ENCODE results near the gene CDHR5.

The CDHR5 gene

DNA sequence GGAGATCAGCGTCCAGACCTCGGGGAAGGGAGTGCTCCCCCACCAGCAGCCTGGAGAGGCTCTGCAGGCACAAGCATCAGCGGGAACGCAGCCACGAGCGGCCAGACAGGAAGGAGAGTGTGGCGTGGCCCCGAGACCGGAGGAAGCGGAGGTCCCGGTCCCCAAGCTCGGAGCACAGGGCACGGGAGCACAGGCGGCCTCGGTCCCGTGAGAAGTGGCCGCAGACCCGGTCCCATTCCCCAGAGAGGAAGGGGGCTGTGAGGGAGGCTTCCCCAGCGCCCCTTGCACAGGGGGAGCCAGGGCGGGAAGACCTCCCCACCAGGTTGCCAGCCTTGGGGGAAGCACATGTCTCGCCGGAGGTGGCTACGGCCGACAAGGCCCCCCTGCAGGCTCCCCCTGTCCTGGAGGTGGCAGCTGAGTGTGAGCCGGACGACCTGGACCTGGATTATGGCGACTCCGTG, 15.9 kb downstream of the CDHR5 start:
- DNase-seq, result no peak

DNA sequence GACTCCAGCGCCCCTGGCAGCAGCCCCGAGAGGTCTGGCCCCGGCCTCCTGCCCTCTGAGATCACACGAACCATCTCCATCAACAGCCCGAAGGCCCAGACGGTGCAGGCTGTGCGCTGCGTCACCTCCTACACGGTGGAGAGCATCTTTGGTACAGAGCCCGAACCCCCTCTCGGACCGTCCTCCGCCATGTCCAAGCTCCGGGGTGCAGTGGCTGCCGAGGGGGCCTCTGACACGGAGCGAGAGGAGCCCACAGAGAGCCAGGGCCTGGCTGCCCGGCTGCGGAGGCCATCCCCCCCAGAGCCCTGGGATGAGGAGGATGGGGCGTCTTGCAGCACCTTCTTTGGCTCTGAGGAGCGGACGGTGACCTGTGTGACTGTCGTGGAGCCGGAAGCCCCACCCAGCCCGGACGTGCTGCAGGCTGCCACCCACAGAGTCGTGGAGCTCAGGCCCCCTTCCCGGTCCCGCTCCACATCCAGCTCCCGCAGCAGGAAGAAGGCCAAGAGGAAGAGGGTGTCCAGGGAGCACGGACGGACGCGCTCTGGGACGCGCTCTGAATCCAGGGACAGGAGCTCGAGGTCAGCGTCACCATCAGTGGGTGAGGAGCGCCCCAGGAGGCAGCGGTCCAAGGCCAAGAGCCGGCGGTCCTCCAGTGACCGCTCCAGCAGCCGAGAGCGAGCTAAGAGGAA, 16.6 kb downstream of the CDHR5 start:
- DNase-seq, result no peak

DNA sequence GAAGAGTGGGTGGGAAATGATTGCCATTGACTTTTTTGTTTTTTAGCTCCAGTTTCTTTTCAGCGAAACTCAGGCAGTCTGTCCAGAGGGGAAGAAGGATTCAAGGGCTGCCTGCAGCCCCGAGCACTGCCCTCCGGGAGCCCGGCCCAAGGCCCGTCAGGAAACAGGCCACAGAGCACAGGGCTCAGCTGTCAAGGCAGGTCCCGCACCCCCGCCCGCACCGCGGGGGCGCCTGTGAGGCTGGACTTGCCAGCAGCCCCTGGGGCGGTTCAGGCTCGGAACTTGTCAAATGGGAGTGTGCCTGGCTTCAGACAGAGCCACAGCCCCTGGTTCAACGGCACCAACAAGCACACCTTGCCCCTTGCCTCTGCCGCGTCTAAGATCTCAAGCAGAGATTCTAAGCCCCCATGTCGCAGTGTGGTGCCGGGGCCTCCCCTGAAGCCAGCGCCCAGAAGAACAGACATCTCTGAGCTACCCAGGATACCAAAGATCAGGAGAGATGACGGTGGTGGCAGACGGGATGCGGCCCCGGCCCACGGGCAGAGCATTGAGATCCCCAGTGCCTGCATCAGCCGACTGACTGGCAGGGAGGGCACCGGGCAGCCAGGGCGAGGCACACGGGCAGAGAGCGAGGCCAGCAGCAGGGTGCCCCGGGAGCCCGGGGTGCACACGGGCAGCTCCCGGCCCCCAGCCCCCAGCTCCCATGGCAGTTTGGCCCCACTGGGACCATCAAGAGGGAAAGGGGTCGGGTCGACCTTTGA, 17.6 kb downstream of the CDHR5 start:
- no peak for DNase-seq

DNA sequence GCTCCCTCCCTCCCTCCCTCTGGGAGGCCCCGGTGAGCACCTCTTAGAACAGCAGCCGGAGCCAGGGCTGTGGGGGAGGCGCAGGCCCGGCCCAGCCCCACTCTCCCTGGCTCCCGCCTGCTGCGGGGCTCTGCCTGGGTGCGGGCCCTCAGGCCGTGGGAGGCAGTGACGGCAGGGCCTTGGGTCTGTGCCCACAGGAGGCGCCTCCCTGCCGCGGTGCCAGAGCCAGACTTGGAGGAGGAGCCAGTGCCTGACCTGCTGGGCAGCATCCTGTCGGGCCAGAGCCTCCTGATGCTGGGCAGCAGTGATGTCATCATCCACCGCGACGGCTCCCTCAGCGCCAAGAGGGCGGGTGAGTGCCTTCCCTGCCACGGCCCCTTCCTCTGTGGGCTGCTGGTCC, 18.5 kb downstream of the CDHR5 start:
- DNase-seq, result no peak

DNA sequence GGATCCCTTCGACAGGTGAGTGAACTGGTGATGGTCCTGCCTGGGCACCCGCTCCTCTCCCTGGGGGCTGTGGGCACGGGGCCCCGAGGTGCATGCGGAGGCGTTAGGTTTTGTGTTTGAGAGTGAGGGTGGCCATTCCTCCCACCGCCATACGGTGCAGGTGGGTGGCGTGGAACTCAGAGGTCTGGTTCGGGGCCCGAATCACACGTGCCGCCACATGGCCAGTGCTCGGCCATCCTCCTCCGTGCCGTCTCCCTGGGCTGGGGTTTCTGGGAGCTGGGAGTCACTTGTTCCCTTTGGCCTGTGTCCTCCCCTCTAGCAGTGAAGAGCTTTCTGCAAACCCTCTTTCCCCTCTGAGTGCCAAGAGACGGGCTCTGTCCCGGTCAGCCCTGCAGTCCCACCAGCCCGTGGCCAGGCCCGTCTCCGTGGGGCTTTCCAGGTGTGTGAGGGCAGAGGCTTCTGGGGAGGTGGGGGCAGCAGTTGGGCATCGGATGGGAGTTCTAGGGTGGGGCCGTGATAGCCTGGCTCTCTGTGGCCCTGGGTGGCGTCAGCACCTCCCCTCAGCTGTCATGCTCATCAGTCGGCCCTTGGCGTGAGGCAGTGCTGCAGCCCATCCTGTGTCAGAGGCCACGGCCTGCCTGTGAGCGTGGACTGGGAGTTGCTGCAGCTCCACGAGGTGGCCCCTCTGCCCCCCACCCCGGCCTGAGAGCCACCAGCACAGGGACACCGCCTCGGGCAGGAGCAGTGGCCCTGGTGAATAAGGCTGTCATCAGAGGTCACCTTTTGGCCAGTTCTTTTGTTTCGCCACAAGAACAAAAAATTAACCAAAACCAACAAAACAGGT, 19.2 kb downstream of the CDHR5 start:
- no peak for DNase-seq

DNA sequence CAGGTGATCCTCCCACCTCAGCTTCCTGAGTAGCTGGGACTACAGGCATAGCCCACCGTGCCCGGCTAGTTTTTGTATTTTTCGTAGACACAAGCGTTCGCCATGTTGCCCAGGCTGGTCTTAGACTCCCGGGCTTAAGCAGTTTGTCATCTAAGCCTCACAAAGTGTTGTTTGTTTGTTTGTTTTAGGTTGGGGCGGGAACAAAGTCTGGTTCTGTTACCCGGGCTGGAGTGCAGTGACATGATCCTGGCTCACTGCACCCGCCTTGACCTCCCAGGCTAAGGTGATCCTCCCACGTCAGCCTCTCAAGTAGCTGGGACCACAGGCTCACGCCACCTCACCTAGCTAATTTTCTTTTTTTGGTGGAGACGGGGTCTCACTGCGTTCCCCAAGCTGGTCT, 21.6 kb downstream of the CDHR5 start:
- DNase-seq, result no peak

DNA sequence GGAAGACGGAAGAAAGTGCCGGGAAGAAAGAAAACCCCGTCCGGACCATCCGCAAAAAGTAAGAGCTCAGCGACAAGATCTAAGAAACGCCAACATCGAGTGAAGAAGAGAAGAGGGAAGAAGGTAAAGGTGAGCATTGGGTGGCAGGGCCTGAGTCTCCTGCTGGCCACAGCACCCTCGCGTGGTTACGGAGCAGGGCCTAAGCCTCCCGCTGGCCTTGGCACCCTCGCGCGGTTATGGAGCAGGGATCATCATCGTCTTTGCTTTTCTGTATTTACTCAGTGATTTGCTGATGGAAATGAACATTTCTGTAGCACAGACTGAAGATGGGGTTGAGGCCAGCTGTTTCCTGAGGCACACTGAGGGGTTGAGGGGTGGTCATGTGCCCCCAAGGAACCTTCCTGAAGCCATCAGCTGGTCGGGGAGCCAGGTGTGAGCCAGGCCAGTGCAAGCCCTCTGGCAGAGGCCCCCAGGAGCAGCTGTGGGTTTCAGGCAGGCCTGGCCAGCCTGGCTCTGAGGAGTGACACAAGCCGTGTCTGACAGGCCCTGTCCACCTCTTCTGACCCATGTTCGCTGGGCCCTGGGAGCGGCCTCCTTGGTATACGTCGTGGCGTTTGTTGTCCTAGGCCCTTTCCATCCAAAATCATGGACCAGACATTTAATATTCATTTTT, 23.0 kb downstream of the CDHR5 start:
- DNase-seq, result no peak

DNA sequence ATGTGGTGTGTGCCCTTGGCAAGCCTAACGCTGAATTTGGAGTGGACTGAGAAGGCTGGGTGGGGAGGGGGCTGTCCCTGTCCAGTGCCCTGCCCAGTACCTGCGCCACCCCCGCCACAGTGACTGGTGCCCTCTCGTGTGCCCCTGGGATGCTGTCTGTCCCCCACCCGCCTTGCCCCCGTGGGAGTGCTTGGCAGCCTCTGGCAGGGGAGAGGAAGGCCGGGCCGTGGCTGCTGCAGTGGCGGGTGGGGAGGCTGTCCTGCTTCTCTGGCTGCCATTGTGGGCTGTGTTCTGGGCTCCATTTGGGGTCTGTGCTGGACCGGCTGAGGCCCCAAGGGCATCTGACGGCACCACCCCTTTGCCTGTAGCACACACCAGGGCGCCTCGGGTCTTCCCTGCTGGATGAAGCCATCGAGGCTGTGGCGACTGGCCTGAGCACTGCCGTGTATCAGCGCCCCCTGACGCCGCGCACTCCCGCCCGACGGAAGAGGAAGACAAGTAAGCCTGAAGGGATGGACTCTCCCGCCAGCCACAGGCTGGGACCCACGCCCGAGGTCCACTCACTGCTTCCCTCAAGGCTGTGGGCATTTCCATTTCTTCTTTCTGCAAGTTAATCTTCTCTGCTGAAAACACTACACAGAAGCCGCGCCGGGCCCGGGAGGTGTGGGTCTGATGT, 26.6 kb downstream of the CDHR5 start:
- DNase-seq, result no peak

DNA sequence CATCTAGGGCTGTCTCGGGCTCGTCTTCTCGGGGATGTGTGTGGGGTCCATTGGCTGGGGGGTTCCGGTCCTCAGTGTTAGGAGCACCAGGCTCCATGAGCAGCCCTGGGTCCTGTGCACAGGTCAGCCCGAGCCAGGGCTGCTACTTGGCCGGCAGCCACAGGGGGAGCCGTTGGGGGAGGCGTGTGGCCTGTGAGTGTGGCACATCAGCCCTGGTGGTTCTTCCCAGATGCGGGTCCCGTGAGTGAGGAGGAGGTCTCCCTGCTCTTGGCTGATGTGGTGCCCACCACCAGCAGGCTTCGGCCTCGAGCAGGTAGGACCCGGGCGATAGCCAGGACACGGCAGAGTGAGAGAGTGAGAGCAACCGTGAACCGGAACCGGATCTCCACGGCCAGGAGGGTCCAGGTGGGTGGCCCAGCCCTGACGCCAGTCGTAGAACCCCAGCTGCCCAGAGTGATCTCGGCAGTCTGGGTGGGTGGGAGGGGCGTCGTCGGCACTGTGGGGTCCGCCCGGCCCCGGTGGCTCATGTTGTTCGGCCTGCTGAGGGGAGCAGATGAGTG, 27.5 kb downstream of the CDHR5 start:
- no peak for DNase-seq

DNA sequence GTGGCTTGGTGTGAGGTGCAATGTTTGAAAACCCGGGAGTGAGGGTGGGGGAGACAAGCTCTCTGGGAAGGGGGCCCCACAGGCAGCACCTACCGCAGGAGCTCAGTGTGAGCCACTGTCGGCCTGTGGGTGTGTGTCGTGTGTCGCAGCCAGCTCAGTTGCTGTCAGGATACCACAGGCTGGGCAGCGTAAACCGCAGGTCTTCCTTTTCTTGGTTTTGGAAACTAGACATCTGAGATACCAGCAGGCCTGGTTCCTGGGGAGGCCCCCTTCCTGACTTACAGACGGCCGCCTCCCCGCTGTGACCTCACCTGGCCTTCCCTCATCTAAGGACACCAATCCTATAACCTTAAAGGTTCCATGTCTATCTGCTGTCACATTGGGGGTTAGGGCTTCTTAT, 28.4 kb downstream of the CDHR5 start:
- DNase-seq, result no peak

DNA sequence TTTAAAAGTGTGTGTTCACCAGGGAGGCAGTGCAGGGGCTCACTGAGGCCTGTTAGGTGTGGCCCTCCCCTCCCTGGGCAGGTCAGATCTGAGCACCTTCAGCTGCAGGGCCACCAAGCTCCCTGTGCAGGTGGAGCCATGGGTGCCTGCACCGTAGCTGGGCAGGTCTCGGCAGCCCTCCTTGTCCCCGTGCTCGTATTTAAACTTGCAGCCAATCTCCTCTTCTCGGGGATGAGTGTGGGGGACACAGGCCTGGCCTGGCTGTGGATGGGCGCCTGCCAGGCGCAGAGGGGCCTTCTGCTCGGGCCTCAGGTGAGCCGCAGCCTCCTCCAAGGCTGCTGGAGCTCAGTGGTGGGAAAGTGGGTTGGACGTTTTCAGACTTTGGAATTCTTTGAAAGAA, 29.4 kb downstream of the CDHR5 start:
- no peak for DNase-seq

DNA sequence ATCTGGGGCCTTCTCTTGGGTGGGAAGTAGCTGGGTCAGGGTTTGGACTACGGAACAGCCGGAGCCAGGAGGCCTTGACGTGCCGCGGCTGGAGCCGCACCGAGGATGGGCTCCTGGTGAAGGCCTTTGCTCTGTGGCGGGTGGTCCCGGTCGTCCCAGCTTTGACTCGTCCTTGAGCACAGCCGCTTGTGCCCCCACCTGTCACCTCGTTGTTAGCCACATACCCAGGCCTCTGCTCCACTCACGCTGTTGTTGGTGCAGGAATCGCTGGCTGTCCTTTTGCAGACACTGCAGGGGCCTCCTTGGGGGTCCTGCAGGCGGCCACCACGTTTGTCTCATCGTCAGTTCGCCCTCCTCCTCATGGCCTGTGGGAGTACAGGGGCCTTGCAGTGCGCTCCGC, 31.4 kb downstream of the CDHR5 start:
- no peak for DNase-seq

DNA sequence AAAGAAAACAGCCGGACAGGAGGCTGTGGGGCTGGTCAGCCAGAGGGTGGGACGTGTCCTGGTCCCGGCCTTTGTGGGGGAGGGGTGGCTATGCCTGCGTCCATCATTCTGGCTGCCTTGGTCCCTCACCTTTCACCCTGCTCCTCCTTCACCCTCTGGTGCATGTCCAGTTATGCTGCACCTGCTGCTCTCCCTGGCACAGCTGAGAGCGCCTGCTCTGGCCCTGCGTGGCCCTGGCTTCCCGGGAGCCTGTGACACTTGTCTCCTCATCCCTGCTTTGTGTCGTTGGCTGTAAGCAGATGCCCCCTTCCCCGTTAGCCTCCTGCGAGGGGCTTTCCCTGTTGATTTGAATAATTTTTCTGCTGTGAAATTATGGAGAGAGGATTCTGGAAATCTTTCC, 31.8 kb downstream of the CDHR5 start:
- no peak for DNase-seq

DNA sequence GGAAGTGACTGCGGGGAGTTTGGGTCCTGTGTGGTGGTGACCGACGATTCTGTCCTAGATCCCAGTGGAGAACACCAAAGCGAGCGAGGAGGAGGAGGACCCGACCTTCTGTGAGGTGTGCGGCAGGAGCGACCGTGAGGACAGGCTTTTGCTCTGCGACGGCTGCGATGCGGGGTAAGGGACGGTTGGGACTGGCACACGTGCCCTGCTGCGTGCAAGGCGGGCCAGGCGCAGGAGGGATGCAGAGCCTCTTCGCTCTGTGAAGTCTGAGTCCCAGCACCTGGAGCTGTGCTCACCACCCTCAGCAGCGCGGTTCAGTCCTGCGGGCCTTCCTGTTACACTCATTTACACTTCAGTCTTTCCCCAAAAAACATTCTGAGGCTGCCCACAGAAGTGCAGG, 32.3 kb downstream of the CDHR5 start:
- DNase-seq, result no peak

DNA sequence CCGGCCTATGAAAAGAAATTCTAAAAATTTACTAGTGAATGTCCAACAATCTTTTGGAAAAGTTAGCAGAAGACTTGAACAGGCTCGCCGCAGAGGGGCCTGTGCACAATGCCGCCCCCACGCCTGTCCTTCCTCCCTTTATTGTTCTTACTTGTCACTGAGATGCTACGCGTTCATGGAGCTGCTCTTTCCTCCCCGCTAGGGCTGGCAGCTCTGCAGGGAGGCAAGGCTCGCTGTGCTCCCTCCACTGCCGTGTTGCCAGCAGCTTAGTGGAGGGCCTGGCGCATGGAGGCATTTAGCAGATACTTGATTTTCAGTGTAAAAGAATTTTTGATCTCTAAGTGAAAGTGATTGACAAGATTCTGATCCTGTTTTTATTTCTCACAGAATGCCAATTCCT, 33.8 kb downstream of the CDHR5 start:
- no peak for DNase-seq

DNA sequence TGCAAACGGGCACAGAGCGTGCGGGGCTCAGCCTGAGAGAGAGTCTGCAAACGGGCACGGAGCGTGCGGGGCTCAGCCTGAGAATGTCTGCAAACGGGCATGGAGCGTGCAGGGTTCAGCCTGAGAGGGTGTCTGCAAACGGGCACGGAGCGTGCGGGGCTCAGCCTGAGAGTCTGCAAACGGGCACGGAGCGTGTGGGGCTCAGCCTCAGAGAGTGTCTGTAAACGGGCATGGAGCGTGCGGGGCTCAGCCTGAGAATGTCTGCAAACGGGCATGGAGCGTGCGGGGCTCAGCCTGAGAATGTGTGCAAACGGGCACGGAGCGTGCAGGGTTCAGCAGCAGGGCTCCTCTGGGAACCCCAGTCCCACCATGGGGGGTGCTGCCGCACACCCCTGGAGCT, 35.0 kb downstream of the CDHR5 start:
- no peak for DNase-seq

DNA sequence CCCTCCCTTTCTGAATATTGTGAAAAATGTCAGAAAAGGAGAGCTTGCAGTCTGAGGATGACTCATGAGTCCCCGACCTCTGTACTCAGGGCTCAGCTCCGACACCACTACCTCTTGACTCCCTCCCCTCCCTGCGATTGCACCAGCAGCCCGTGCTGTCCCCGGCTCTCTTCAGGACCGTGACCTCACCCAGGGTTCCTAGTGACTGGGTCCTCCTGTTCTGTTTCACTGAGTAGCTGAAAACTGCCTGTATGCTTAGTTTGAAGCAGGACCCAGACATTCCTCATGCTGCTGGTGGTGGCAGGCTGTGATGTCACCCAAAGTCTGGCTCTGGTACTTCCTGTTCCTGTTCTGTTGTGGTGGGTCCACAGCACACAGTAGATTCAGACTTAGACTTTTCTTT, 36.8 kb downstream of the CDHR5 start:
- peak; percentile 81 for DNase-seq

DNA sequence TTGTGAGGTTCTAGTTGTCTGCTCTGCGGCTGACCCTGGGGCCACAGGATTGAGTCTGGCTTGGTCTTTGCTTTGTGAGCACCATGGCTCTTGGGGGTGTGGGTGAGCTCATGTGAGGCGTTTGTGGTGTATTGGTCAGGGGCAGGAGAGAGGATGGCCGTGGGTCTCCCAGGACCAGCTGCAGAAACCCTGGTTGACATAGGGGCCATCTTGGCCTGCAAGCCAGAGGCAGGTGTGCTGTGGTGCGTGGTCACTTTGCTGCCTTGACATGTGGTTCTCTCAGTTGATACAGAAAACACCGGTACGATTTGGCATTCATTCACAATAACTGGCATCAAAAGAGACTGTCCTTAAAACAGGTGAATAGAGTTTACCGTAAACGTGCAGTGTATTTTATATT, 37.2 kb downstream of the CDHR5 start:
- DNase-seq, result no peak

DNA sequence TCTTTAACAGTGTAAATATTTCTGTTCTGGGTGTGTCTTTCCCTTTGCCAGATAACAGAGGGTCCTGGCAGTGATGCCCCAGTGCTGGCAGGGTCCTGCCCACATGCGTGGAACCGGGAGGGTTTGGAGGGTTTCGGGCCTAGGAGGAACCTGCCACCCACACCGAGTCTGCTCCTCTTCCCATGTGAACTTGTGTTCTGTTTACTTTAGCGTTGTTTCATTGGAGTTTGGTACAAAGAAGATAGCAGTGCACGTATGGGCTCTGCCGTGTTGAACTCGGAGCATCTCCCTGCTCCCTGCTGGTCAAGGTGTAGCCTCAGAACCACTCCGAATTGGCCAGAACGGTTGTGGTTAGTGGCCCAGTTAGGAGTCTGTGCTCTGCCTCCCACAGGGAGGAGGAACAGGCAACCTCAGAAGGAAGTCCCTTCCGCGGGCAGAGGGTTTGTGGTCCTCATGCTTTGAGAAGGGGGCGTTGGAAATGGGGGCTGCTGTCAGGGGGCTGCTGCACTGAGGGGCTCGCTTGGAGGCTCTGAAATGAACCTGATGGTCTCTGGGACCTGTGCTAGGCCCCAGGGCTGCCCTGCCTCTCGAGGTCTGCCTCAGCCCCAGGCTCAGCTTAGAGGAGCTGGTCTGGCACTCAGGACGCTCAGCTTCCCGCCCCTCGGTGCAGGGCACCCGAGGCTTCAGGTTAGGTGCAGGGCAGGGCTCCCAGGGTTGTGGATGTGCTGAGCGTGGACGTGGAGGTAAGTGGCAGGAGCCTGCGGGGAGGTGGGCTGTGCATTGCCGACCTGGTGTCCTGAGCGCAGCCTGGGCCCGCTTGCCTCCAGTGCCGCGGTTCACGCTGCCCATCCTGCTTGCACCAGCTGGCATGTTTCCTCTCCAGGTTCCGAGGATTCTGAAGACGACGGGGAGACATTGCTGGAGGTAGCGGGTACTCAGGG, 38.1 kb downstream of the CDHR5 start:
- DNase-seq, result no peak

DNA sequence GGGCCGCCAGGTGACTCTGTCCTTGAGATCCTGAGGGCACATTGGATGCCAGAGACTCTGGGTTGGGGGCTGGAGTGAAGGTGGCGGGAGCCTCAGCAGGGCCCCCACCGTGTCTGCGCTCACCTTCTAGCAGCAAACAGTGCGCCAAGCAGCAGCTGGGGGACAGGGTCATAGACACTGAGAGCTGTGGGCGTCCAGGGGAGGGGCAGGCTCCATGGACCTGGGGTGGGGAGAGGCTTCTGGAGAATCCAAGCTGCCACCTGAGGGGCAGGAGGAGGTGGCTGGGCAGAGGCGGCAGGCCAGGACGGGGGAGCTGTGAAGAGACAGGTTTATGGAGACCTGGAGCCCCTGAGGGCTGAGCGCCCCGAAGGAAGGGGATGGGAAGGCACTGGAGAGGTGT, 40.5 kb downstream of the CDHR5 start:
- no peak for DNase-seq

DNA sequence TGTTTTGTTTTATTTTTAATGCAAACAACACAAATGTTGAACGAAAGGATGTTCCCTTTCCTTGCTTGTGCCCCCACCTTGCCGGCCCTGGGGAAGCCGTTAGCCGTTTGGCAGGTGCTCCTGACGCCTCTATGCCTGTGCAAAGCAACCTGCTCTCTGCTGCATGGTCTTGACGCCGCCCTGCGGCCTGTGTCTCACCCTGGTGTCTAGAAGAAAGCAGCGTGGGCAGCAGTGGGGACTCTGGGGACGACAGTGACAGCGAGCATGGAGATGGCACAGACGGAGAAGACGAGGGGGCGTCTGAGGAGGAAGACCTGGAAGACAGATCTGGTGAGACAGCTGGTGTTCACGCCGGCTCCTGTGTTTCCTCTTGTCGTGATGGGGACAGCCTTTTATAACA, 43.0 kb downstream of the CDHR5 start:
- DNase-seq, result no peak
